H1 (cell line): ENCODE measurements around the gene PLA2R1. TPM values are rescaled to one million over a fixed set of nuclear protein-coding genes. Genes with fewer than 3 reads are reported as not detected.

ENCODE experiments used
- CTCF ChIA-PET: fragments of 300-600 bp; sonication (Branson Sonifier 250); formaldehyde crosslinking; loops from one replicate; lab custom pipeline; 2021; ENCODE audit not compliant: partially characterized antibody; lab: Charles Lee
- POLR2A ChIA-PET: fragments of 300-600 bp; sonication (Branson Sonifier 250); formaldehyde crosslinking; loops from one replicate; lab custom pipeline; 2021; ENCODE audit warnings: inconsistent platforms; ENCODE audit not compliant: partially characterized antibody; lab: Charles Lee
- DNase-seq, 2 experiments: peaks; one replicate each; pipeline versions ENCODE4 v3.0.0 to v3.0.0-alpha.2; 2010 to 2022; ENCODE audit warnings: low spot score in 2 of 2, low read depth in 1 of 2, mixed read lengths in 1 of 2
- FAIRE-seq: peaks from 2 replicates; lab custom pipeline; 2011; peaks lifted over from hg19 to GRCh38; lab: Jason Lieb, UNC
- H2AFZ ChIP-seq: 2 replicates; pipeline ENCODE4 v1.8.1; 2012; ENCODE audit warnings: low read length, inconsistent platforms
- H2AK5ac ChIP-seq: 2 replicates; pipeline ENCODE4 v1.6.1; 2013; ENCODE audit warnings: low read depth, low read length
- H2BK120ac ChIP-seq: replicated peaks from 2 replicates; pipeline ENCODE3; 2013; ENCODE audit warnings: low read depth, low read length, inconsistent platforms
- H2BK12ac ChIP-seq: 2 replicates; pipeline ENCODE4 v1.6.1; 2013; ENCODE audit warnings: low read depth, low read length
- H2BK15ac ChIP-seq: 2 replicates; pipeline ENCODE4 v1.6.1; 2013; ENCODE audit warnings: low read length
- H2BK20ac ChIP-seq: 2 replicates; pipeline ENCODE4 v1.6.1; 2013; ENCODE audit warnings: low read length
- H2BK5ac ChIP-seq: 2 replicates; pipeline ENCODE4 v1.6.1; 2013; ENCODE audit warnings: low read depth, low read length
- H3K14ac ChIP-seq: 2 replicates; pipeline ENCODE4 v1.6.1; 2013; ENCODE audit warnings: inconsistent platforms; ENCODE audit not compliant: insufficient read length
- H3K18ac ChIP-seq: 2 replicates; pipeline ENCODE4 v1.6.1; 2013; ENCODE audit warnings: low read length; ENCODE audit errors: extremely low read depth
- H3K23ac ChIP-seq: 2 replicates; pipeline ENCODE4 v1.6.1; 2013; ENCODE audit warnings: inconsistent platforms; ENCODE audit not compliant: insufficient read length
- H3K23me2 ChIP-seq: 2 replicates; pipeline ENCODE4 v1.6.1; 2013; ENCODE audit warnings: low read depth, low read length
- H3K27ac ChIP-seq: 2 replicates; pipeline ENCODE4 v1.6.1; 2011; ENCODE audit warnings: low read depth, low read length, inconsistent platforms
- H3K27me3 ChIP-seq, 4 experiments: replicated peaks in 1 of 4; 1 replicate in 1 of 4; 2 replicates in 3 of 4; pipeline versions ENCODE4 v1.6.1 to v1.8.1; 2011 to 2013; ENCODE audit warnings: low read length in 3 of 4, mild to moderate bottlenecking in 3 of 4, inconsistent platforms in 2 of 4, mixed read lengths in 2 of 4, moderate library complexity in 1 of 4; ENCODE audit not compliant: control insufficient read depth in 3 of 4, insufficient read depth in 3 of 4; ENCODE audit errors: extremely low read depth in 1 of 4
- H3K36me3 ChIP-seq, 4 experiments: 2 replicates each; pipeline versions ENCODE4 v1.6.1 to v1.8.1; 2011 to 2013; ENCODE audit warnings: mild to moderate bottlenecking in 4 of 4, low read length in 3 of 4, moderate library complexity in 2 of 4, control low read depth in 1 of 4, inconsistent platforms in 1 of 4; ENCODE audit not compliant: insufficient read depth in 4 of 4, control insufficient read depth in 2 of 4
- H3K4ac ChIP-seq: replicated peaks from 2 replicates; pipeline ENCODE3; 2013; ENCODE audit warnings: low read length, low read depth, mixed read lengths, inconsistent platforms; ENCODE audit not compliant: insufficient read length
- H3K4me1 ChIP-seq, 4 experiments: replicated peaks in 1 of 4; 1 replicate in 1 of 4; 2 replicates in 3 of 4; pipeline versions ENCODE4 v1.6.1 to v1.8.1; 2011 to 2013; ENCODE audit warnings: low read length in 3 of 4, inconsistent platforms in 2 of 4, mixed read lengths in 1 of 4; ENCODE audit not compliant: insufficient read depth in 4 of 4, control insufficient read depth in 3 of 4
- H3K4me2 ChIP-seq, 2 experiments: 2 replicates each; pipeline versions ENCODE4 v1.6.1 to v1.8.1; 2011 to 2013; ENCODE audit warnings: low read depth in 2 of 2, low read length in 2 of 2, control low read depth in 1 of 2, inconsistent platforms in 1 of 2, mild to moderate bottlenecking in 1 of 2; ENCODE audit not compliant: insufficient read depth in 1 of 2
- H3K4me3 ChIP-seq, 4 experiments: fragments of 200-600, 300-600 bp in 1 of 4; sonication (generic), shearing (Covaris generic), sonication (Bioruptor Twin) in 1 of 4; 2 replicates each; pipeline versions ENCODE4 v1.5.1 to v1.8.1; 2011 to 2016; ENCODE audit warnings: low read length in 4 of 4, low read depth in 3 of 4, control low read depth in 2 of 4, inconsistent platforms in 2 of 4, mild to moderate bottlenecking in 2 of 4, mixed read lengths in 1 of 4, moderate library complexity in 1 of 4; ENCODE audit not compliant: insufficient read depth in 2 of 4; ENCODE audit errors: extremely low read depth in 1 of 4
- H3K56ac ChIP-seq: replicated peaks from 2 replicates; pipeline ENCODE3; 2013; ENCODE audit warnings: low read depth, mild to moderate bottlenecking, mixed read lengths, low read length, inconsistent platforms; ENCODE audit not compliant: insufficient read length
- H3K79me1 ChIP-seq: 2 replicates; pipeline ENCODE4 v1.6.1; 2013; ENCODE audit warnings: low read depth, low read length, control low read depth
- H3K79me2 ChIP-seq, 2 experiments: 2 replicates each; pipeline versions ENCODE4 v1.6.1 to v1.8.1; 2012 to 2013; ENCODE audit warnings: low read length in 2 of 2, mild to moderate bottlenecking in 2 of 2, inconsistent platforms in 1 of 2; ENCODE audit not compliant: insufficient read depth in 2 of 2, control insufficient read depth in 1 of 2
- H3K9ac ChIP-seq, 4 experiments: replicated peaks in 1 of 4; 1 replicate in 1 of 4; 2 replicates in 3 of 4; pipeline versions ENCODE4 v1.6.1 to v1.8.1; 2011 to 2013; ENCODE audit warnings: low read depth in 3 of 4, low read length in 3 of 4, control low read depth in 2 of 4, mild to moderate bottlenecking in 2 of 4, moderate library complexity in 2 of 4, inconsistent platforms in 1 of 4; ENCODE audit errors: extremely low read depth in 1 of 4
- H3K9me3 ChIP-seq, 2 experiments: 2 replicates each; pipeline versions ENCODE4 v1.6.1 to v1.8.1; 2012 to 2013; ENCODE audit warnings: mild to moderate bottlenecking in 2 of 2, moderate library complexity in 2 of 2, control low read depth in 1 of 2, inconsistent platforms in 1 of 2, low read depth in 1 of 2, low read length in 1 of 2, mixed read lengths in 1 of 2; ENCODE audit not compliant: insufficient read depth in 2 of 2
- H4K20me1 ChIP-seq, 2 experiments: replicated peaks in 1 of 2; 2 replicates each; pipeline versions ENCODE3 to v1.8.1; 2011 to 2013; ENCODE audit warnings: inconsistent platforms in 2 of 2, low read length in 2 of 2, mild to moderate bottlenecking in 1 of 2; ENCODE audit not compliant: insufficient read depth in 2 of 2, control insufficient read depth in 1 of 2
- H4K5ac ChIP-seq: 2 replicates; pipeline ENCODE4 v1.6.1; 2013; ENCODE audit warnings: low read length, low read depth, mixed read lengths, inconsistent platforms; ENCODE audit not compliant: insufficient read length
- H4K8ac ChIP-seq: 2 replicates; pipeline ENCODE4 v1.8.0; 2013; ENCODE audit warnings: mild to moderate bottlenecking, moderate library complexity, low read length, inconsistent platforms; ENCODE audit not compliant: insufficient read depth; ENCODE audit errors: extremely low read depth
- H4K91ac ChIP-seq: replicated peaks from 2 replicates; pipeline ENCODE3; 2013; ENCODE audit warnings: low read length, mixed read lengths, inconsistent platforms; ENCODE audit not compliant: insufficient read length
- BCL11A ChIP-seq, 2 experiments: IDR thresholded peaks; one replicate each; pipeline ENCODE4 v1.6.1; 2011; ENCODE audit warnings: low read depth in 2 of 2, low read length in 2 of 2, mild to moderate bottlenecking in 2 of 2
- CTCF ChIP-seq, 3 experiments: IDR thresholded peaks; 1 replicate in 2 of 3; 2 replicates in 1 of 3; pipeline versions ENCODE4 v1.5.1 to v1.6.1; 2011; ENCODE audit warnings: low read length in 3 of 3, mild to moderate bottlenecking in 3 of 3, inconsistent platforms in 2 of 3, low read depth in 1 of 3, moderate library complexity in 1 of 3; ENCODE audit not compliant: insufficient read depth in 1 of 3; ENCODE audit errors: control extremely low read depth in 1 of 3
- FOSL1 ChIP-seq: IDR thresholded peaks from 2 replicates; pipeline ENCODE4 v1.6.1; 2011; ENCODE audit warnings: mild to moderate bottlenecking, low read depth, low read length, moderate library complexity; ENCODE audit not compliant: insufficient read depth
- GTF2F1 ChIP-seq: IDR thresholded peaks from 2 replicates; pipeline ENCODE4 v1.6.1; 2012; ENCODE audit warnings: low read depth, low read length, improper control_type of control experiment, borderline replicate concordance
- JUND ChIP-seq: IDR thresholded peaks from 2 replicates; pipeline ENCODE4 v1.6.1; 2011; ENCODE audit warnings: mild to moderate bottlenecking, improper control_type of control experiment, low read length
- RBBP5 ChIP-seq: IDR thresholded peaks from 2 replicates; pipeline ENCODE4 v1.7.1; 2012; ENCODE audit warnings: low read depth, mild to moderate bottlenecking, inconsistent platforms, low read length, moderate library complexity, borderline replicate concordance
- SIN3A ChIP-seq, 2 experiments: IDR thresholded peaks in 1 of 2; conservative IDR thresholded peaks in 1 of 2; 2 replicates each; pipeline ENCODE4 v1.6.1; 2011 to 2012; ENCODE audit warnings: low read length in 2 of 2, improper control_type of control experiment in 1 of 2, low read depth in 1 of 2, mild to moderate bottlenecking in 1 of 2
- SUZ12 ChIP-seq: fragments of 200-600 bp; sonication (generic); IDR thresholded peaks from 2 replicates; pipeline ENCODE4 v1.6.1; 2012; ENCODE audit warnings: mild to moderate bottlenecking, inconsistent platforms, low read length, moderate library complexity, mixed read lengths
- TBP ChIP-seq: IDR thresholded peaks from 2 replicates; pipeline ENCODE4 v1.6.1; 2011; ENCODE audit warnings: low read depth, low read length, improper control_type of control experiment
- WGBS, 2 experiments: shearing (Covaris generic) in 1 of 2; methylation state at CpG; one replicate each; pipeline versions ENCODE4 v1.1.6 to v1.1.7; 2013 to 2015; ENCODE audit warnings: low lambda C conversion rate in 2 of 2, mixed read lengths in 2 of 2, inconsistent platforms in 1 of 2, low coverage in 1 of 2, missing lambda C conversion rate in 1 of 2; ENCODE audit not compliant: insufficient replicate concordance in 2 of 2, insufficient coverage in 1 of 2, insufficient read length in 1 of 2; ENCODE audit errors: extremely low coverage in 1 of 2, missing lambda C conversion rate in 1 of 2; 5-methylcytosine and 5-hydroxymethylcytosine counted together
- polyA plus RNA-seq, 7 experiments: library from polyadenylated mRNA; depleted of rRNA in 3 of 7; stranded (reverse) in 5 of 7; unstranded in 2 of 7; fragments of >200 nt in 5 of 7; fragments of 200-250 nt in 2 of 7; gene quantifications; 1 replicate in 5 of 7; 2 replicates in 1 of 7; 4 replicates in 1 of 7; pipeline versions ENCODE4 v1.2.1 to v1.2.3, GENCODE V29; 2011 to 2013; ENCODE audit warnings: missing spikeins in 2 of 7, mixed read lengths in 2 of 7
- total RNA-seq: library from RNA; stranded (reverse); fragmentation: NEBNext Ultra II Directional; extraction: Animal tissue kit (Norgen Biotek cat#: 25700); gene quantifications from 2 replicates; pipeline ENCODE4 v1.2.1, GENCODE V29; 2021

PLA2R1 gene
- total and polyA plus RNA-seq, 2 of the 8 experiments (the other 6 are each of a cell fraction or from before 2014, with no cell fraction given): 0.65 to 1.5 TPM

DNA sequence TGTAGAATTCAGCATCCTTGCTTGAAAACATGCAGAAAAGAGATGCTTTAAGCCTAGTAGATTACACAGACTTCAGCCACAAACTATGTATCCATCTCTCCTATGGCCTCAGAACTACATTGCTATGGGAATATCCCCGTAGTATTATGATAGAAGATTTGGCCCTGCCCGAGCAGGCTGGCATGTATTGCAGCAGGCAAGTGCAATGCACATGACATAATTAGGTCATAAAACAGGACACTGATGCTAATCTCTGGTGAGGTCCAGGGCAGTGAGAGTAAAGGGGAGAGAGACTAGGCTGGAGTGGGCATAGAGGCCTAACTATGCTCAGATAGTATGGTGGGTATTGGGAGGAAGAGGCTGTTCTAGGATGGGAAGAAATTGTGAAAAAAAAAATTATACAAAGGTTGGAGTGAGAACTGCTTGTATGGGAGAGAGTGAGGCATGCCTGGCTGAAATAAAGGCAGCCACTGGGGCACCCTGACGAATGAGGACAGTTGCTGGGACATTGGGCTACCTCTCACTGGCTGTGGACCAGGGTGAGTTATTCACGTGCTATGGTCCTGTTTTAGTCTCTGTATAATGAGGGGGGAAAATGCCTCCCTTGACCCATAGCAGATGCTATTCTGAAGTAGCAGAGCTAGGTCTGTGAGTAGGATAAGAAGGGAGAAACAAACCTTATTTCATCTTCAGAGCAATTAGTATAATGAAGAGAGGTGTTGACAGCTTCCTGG, 1.6 kb upstream of the PLA2R1 start:
- WGBS, 2 experiments: 91% methylated on average over 4 of the region's 4 CpGs; no CpG with 5 or more reads in 1 of the 2 experiments
- H2BK12ac ChIP-seq: no peak overlapping the region
- no peak overlapping the region for H3K23ac ChIP-seq
- no peak overlapping the region; a peak in 1 of 4 replicates for H3K4me2 ChIP-seq
- no peak overlapping the region for H2BK20ac ChIP-seq
- POLR2A ChIA-PET: no interaction called here
- no peak overlapping the region for H2AK5ac ChIP-seq
- H3K9me3 ChIP-seq: peaks cover 5 to 11% of the 10 kb centered on the region in 2 experiments; a peak in 2 of 4 replicates
- no peak overlapping the region for H2BK15ac ChIP-seq
- CTCF ChIA-PET: interaction anchor here (0.7 to 1.1 kb wide), 3 partner anchors 19 to 930 kb away, joined by 3 to 4 read pairs (median 3); no protein-coding TSS in a partner anchor
- no peak overlapping the region for H3K14ac ChIP-seq
- no peak for FAIRE-seq
- H3K4ac ChIP-seq: no peak overlapping the region
- no peak overlapping the region for H2BK5ac ChIP-seq
- H3K27ac ChIP-seq: no peak overlapping the region
- no peaks in the 10 kb centered on the region for H4K20me1 ChIP-seq
- H4K91ac ChIP-seq: no peak overlapping the region
- H3K79me2 ChIP-seq: no peaks in the 10 kb centered on the region
- no peak for DNase-seq
- H3K4me3 ChIP-seq: no peak overlapping the region
- H4K5ac ChIP-seq: no peak overlapping the region
- peaks cover 0 to 18% (median 17%) of the 10 kb centered on the region in 4 experiments; a peak in 6 of 7 replicates for H3K27me3 ChIP-seq
- H2BK120ac ChIP-seq: no peak overlapping the region
- H3K36me3 ChIP-seq: peaks cover 0 to 8% (median 0%) of the 10 kb centered on the region in 4 experiments; a peak in 2 of 8 replicates
- peaks cover 11% of the 10 kb centered on the region; the same call in 1 of the 2 replicates for H3K23me2 ChIP-seq
- H4K8ac ChIP-seq: no peak overlapping the region
- no peaks in the 10 kb centered on the region for H3K79me1 ChIP-seq
- H3K4me1 ChIP-seq: peaks cover 4 to 8% (median 5%) of the 10 kb centered on the region in 4 experiments; a peak in 6 of 7 replicates
- no peak overlapping the region for H2AFZ ChIP-seq
- H3K9ac ChIP-seq: no peak overlapping the region
- H3K56ac ChIP-seq: no peak overlapping the region
- no peak overlapping the region; the same call in 1 of the 2 replicates for H3K18ac ChIP-seq
- TF ChIP-seq GTF2F1 (no peak), BCL11A (IDR thresholded peaks at IDR 0.05; ENCODE audit: low read depth in 2 of 2, low read length in 2 of 2) (no peak), SUZ12 (no peak), JUND (no peak), FOSL1 (no peak), TBP (no peak), CTCF (IDR thresholded peaks at IDR 0.05; ENCODE audit: control extremely low read depth in 1 of 3, insufficient read depth in 1 of 3, low read depth in 1 of 3, low read length in 3 of 3) (no peak), SIN3A (conservative IDR thresholded peaks at IDR 0.05 in 1 of 2, IDR thresholded peaks at IDR 0.05 in 1 of 2; ENCODE audit: low read depth in 1 of 2, low read length in 2 of 2) (no peak), RBBP5 (no peak)
